Chondrocyte (in vitro differentiated cells): ENCODE results near the gene ALG9. TPM values are rescaled to one million over a fixed set of nuclear protein-coding genes. Genes with fewer than 3 reads are reported as not detected.

Source experiments
- DNase-seq: peaks from one replicate; pipeline ENCODE4 v3.0.0; 2021; ENCODE audit warnings: mixed read lengths, low spot score
- H3K27ac Mint-ChIP-seq: one replicate; pipeline ENCODE4 v1.8.0; 2021; ENCODE audit warnings: mild to moderate bottlenecking, moderate library complexity, mixed read lengths; ENCODE audit not compliant: unreplicated experiment
- H3K27me3 Mint-ChIP-seq: 2 replicates; pipeline ENCODE4 v1.8.0; 2021; ENCODE audit warnings: low read depth, mixed read lengths
- H3K36me3 Mint-ChIP-seq: 2 replicates; pipeline ENCODE4 v1.8.0; 2021; ENCODE audit warnings: low read depth, mixed read lengths
- H3K4me1 Mint-ChIP-seq: 2 replicates; pipeline ENCODE4 v1.8.0; 2021; ENCODE audit warnings: low read depth, mild to moderate bottlenecking, mixed read lengths
- H3K4me3 Mint-ChIP-seq: one replicate; pipeline ENCODE4 v1.8.0; 2021; ENCODE audit warnings: mild to moderate bottlenecking, moderate library complexity, mixed read lengths; ENCODE audit not compliant: unreplicated experiment
- H3K9me3 Mint-ChIP-seq: 2 replicates; pipeline ENCODE4 v1.8.0; 2021; ENCODE audit warnings: low read depth, mixed read lengths
- CTCF ChIP-seq: fragments of 200-600 bp; sonication (generic); IDR thresholded peaks from 2 replicates; pipeline ENCODE4 v1.5.0; 2021; ENCODE audit warnings: antibody characterized with exemption, mild to moderate bottlenecking, moderate library complexity
- total RNA-seq: library from RNA; stranded (reverse); gene quantifications from 3 replicates; pipeline ENCODE4 v1.2.1, GENCODE V29; 2021

Gene ALG9
- total RNA-seq, 1 donor from 2014 or later: 29.8 TPM

- no peak for DNase-seq
- Mint-ChIP-seq H3K27ac (peak overlapping the region; percentile 100), H3K36me3 (peaks cover 22% of the 10 kb centered on the region), H3K4me1 (peaks cover 89% of the 10 kb centered on the region), H3K9me3 (no peaks in the 10 kb centered on the region), H3K4me3 (peak overlapping the region; percentile 98), H3K27me3 (no peaks in the 10 kb centered on the region)
- no peak for TF ChIP-seq CTCF
These were observed 39.5 kb upstream of the ALG9 start for GRCh38 chr11:111910676-111911562.

- TF ChIP-seq CTCF: no peak
- H3K27ac Mint-ChIP-seq: peak overlapping the region; percentile 100
- no peaks in the 10 kb centered on the region for H3K27me3 Mint-ChIP-seq
These were observed 38.0 kb upstream of the ALG9 start for GRCh38 chr11:111909378-111909777.

GRCh38 chr11:111908639-111909305, 37.4 kb upstream of the ALG9 start:
- peak overlapping the region; percentile 100 for H3K27ac Mint-ChIP-seq
- no peak for TF ChIP-seq CTCF
- H3K36me3 Mint-ChIP-seq: peaks cover 24% of the 10 kb centered on the region
- DNase-seq: no peak
- H3K27me3 Mint-ChIP-seq: no peaks in the 10 kb centered on the region
- H3K4me1 Mint-ChIP-seq: peaks cover 82% of the 10 kb centered on the region
- peak overlapping the region; percentile 98 for H3K4me3 Mint-ChIP-seq
- peaks cover 3% of the 10 kb centered on the region for H3K9me3 Mint-ChIP-seq

More at GRCh38 chr11:111909378-111909777, 38.0 kb upstream of the ALG9 start:
- H3K9me3 Mint-ChIP-seq: peaks cover 3% of the 10 kb centered on the region
- peaks cover 88% of the 10 kb centered on the region for H3K4me1 Mint-ChIP-seq
- H3K4me3 Mint-ChIP-seq: peak overlapping the region; percentile 98
- no peak for DNase-seq
- peaks cover 24% of the 10 kb centered on the region for H3K36me3 Mint-ChIP-seq

GRCh38 chr11:111906680-111907079, 35.3 kb upstream of the ALG9 start:
- no peak overlapping the region for H3K4me3 Mint-ChIP-seq
- H3K9me3 Mint-ChIP-seq: peaks cover 3% of the 10 kb centered on the region
- H3K4me1 Mint-ChIP-seq: peaks cover 65% of the 10 kb centered on the region
- peaks cover 25% of the 10 kb centered on the region for H3K36me3 Mint-ChIP-seq
- no peaks in the 10 kb centered on the region for H3K27me3 Mint-ChIP-seq
- peak overlapping the region; percentile 97 for H3K27ac Mint-ChIP-seq
- no peak for DNase-seq
- no peak for TF ChIP-seq CTCF

GRCh38 chr11:111905411-111905810, 34.0 kb upstream of the ALG9 start:
- Mint-ChIP-seq H3K4me1 (peaks cover 52% of the 10 kb centered on the region), H3K27ac (peak overlapping the region; percentile 97), H3K36me3 (peaks cover 16% of the 10 kb centered on the region), H3K27me3 (no peaks in the 10 kb centered on the region), H3K4me3 (no peak overlapping the region), H3K9me3 (peaks cover 3% of the 10 kb centered on the region)
- TF ChIP-seq CTCF: no peak
- DNase-seq: no peak
